Endothelial cell of umbilical vein (primary cell): ENCODE data around the gene ZNF460.

Source experiments
- CTCF ChIP-seq, 2 donors: IDR thresholded peaks; 1 replicate in 1 of 2; 2 replicates in 1 of 2; pipeline ENCODE4 v1.5.1; 2011; ENCODE audit warnings: low read length in 2 of 2, mild to moderate bottlenecking in 2 of 2, moderate library complexity in 2 of 2, control low read depth in 1 of 2, inconsistent platforms in 1 of 2, low read depth in 1 of 2; ENCODE audit not compliant: insufficient read depth in 1 of 2; ENCODE audit errors: extremely low read depth in 1 of 2
- EZH2 ChIP-seq: IDR thresholded peaks from 2 replicates; pipeline ENCODE4 v1.6.1; 2012; ENCODE audit warnings: borderline replicate concordance, low read depth, mild to moderate bottlenecking, moderate library complexity, low read length, inconsistent platforms; ENCODE audit not compliant: severe bottlenecking
- GATA2 ChIP-seq: IDR thresholded peaks from 2 replicates; pipeline ENCODE4 v1.7.0; 2011; ENCODE audit warnings: low read depth, mild to moderate bottlenecking, moderate library complexity, mixed read lengths, low read length; ENCODE audit not compliant: insufficient read length, insufficient read depth
- POLR2A ChIP-seq: IDR thresholded peaks from 2 replicates; pipeline ENCODE4 v1.6.1; 2012; ENCODE audit warnings: low read depth, mild to moderate bottlenecking, control low read depth, low read length

- no peak for TF ChIP-seq CTCF (IDR thresholded peaks at IDR 0.05; ENCODE audit: extremely low read depth in 1 of 2, insufficient read depth in 1 of 2, low read depth in 1 of 2, low read length in 2 of 2)
- TF ChIP-seq POLR2A, result peak; percentile 44
- TF ChIP-seq EZH2, result no peak
- no peak for TF ChIP-seq GATA2
Measured at GRCh38 chr19:57240311-57241090, 39.8 kb upstream of the ZNF460 start, which contains the start of gene ZNF805.
